Hepatocyte (in vitro differentiated cells): ENCODE results near the gene TIMM23. TPM values are rescaled to one million over a fixed set of nuclear protein-coding genes. Genes with fewer than 3 reads are reported as not detected.
A peak's percentile ranks its signal among the peaks of the same experiment; 100 is the strongest.

Experiments
- DNase-seq: peaks from one replicate; pipeline ENCODE4 v3.0.0-alpha.2; 2016; ENCODE audit warnings: low spot score
- H2AFZ ChIP-seq: fragments of 200-600 bp; sonication (generic); 2 replicates; pipeline ENCODE4 v1.6.0; 2016; ENCODE audit warnings: antibody characterized with exemption, mild to moderate bottlenecking
- H3K27ac ChIP-seq: fragments of 200-600 bp; sonication (generic); 2 replicates; pipeline ENCODE4 v1.5.1; 2016; ENCODE audit warnings: mild to moderate bottlenecking
- H3K27me3 ChIP-seq: fragments of 200-600 bp; sonication (generic); 2 replicates; pipeline ENCODE4 v1.6.1; 2016
- H3K36me3 ChIP-seq: fragments of 200-600 bp; sonication (generic); replicated peaks from 2 replicates; pipeline ENCODE4 v1.5.1; 2016; ENCODE audit warnings: low read depth; ENCODE audit not compliant: insufficient read depth
- H3K4me1 ChIP-seq: fragments of 200-600 bp; sonication (generic); 2 replicates; pipeline ENCODE4 v1.5.1; 2016; ENCODE audit warnings: mild to moderate bottlenecking, moderate library complexity; ENCODE audit not compliant: insufficient read depth
- H3K4me2 ChIP-seq: fragments of 200-600 bp; sonication (generic); 2 replicates; pipeline ENCODE4 v1.6.0; 2016
- H3K4me3 ChIP-seq: fragments of 200-600 bp; sonication (generic); 2 replicates; pipeline ENCODE4 v1.5.1; 2016; ENCODE audit warnings: mild to moderate bottlenecking
- H3K79me2 ChIP-seq: fragments of 200-600 bp; sonication (generic); 2 replicates; pipeline ENCODE4 v1.6.0; 2017; ENCODE audit warnings: mild to moderate bottlenecking
- H3K9me2 ChIP-seq: fragments of 200-600 bp; sonication (generic); replicated peaks from 2 replicates; pipeline ENCODE4 v1.6.0; 2017; ENCODE audit warnings: mild to moderate bottlenecking; ENCODE audit not compliant: insufficient read depth
- H3K9me3 ChIP-seq: fragments of 200-600 bp; sonication (generic); 2 replicates; pipeline ENCODE4 v1.5.1; 2016; ENCODE audit warnings: low read depth, mild to moderate bottlenecking
- H4K20me1 ChIP-seq: fragments of 200-600 bp; sonication (generic); 2 replicates; pipeline ENCODE4 v1.6.0; 2016; ENCODE audit warnings: mild to moderate bottlenecking; ENCODE audit not compliant: insufficient read depth, poor library complexity, severe bottlenecking
- CTCF ChIP-seq: fragments of 200-600 bp; sonication (generic); IDR thresholded peaks from 2 replicates; pipeline ENCODE4 v1.5.1; 2016; ENCODE audit warnings: antibody characterized with exemption, mild to moderate bottlenecking; ENCODE audit not compliant: poor library complexity
- EZH2 ChIP-seq: fragments of 200-600 bp; sonication (generic); IDR thresholded peaks from 2 replicates; pipeline ENCODE4 v1.6.1; 2016; ENCODE audit warnings: antibody characterized with exemption, mild to moderate bottlenecking, borderline replicate concordance
- EZH2phosphoT487 ChIP-seq: fragments of 200-600 bp; sonication (generic); IDR thresholded peaks from one replicate; pipeline ENCODE4 v1.6.1; 2018; ENCODE audit warnings: antibody characterized with exemption, mild to moderate bottlenecking, low read depth, moderate library complexity; ENCODE audit not compliant: unreplicated experiment, severe bottlenecking
- WGBS: methylation state at CpG from one replicate; pipeline ENCODE4 v1.1.6; 2016; ENCODE audit warnings: low lambda C conversion rate; ENCODE audit errors: missing lambda C conversion rate; 5-methylcytosine and 5-hydroxymethylcytosine counted together
- polyA plus RNA-seq: library from polyadenylated mRNA; unstranded; fragments of >200 nt; fragmentation: Nextera tagmentation; extraction: Ambion mirVana; gene quantifications from 2 replicates; pipeline ENCODE4 v1.2.1, GENCODE V29; 2016
- small RNA-seq: library from RNA; depleted of rRNA; stranded (forward); fragments of <200 nt; gene quantifications from one replicate; pipeline ENCODE3, GENCODE V24; 2014
- total RNA-seq: library from RNA; depleted of rRNA; stranded (reverse); fragments of >200 nt; gene quantifications from 2 replicates; pipeline ENCODE4 v1.2.3, GENCODE V29; 2014

TIMM23 gene
- total and polyA plus RNA-seq, 2 experiments from 2014 or later, result 80.7 to 122 TPM

GRCh38 chr10:46050941-46051623, 78.8 kb downstream of the TIMM23 start:
- Histone ChIP-seq H3K36me3 (no peaks in the 10 kb centered on the region), H3K4me2 (no peak overlapping the region), H3K4me3 (no peak overlapping the region), H4K20me1 (no peaks in the 10 kb centered on the region), H2AFZ (no peak overlapping the region), H3K9me3 (no peaks in the 10 kb centered on the region), H3K27me3 (no peaks in the 10 kb centered on the region), H3K79me2 (no peaks in the 10 kb centered on the region), H3K4me1 (peaks cover 5% of the 10 kb centered on the region), H3K9me2 (no peaks in the 10 kb centered on the region), H3K27ac (no peak overlapping the region)
- no peak for DNase-seq
- WGBS, result 70% methylated on average over 11 of the region's 11 CpGs
- TF ChIP-seq EZH2 (no peak), EZH2phosphoT487 (no peak)

DNA sequence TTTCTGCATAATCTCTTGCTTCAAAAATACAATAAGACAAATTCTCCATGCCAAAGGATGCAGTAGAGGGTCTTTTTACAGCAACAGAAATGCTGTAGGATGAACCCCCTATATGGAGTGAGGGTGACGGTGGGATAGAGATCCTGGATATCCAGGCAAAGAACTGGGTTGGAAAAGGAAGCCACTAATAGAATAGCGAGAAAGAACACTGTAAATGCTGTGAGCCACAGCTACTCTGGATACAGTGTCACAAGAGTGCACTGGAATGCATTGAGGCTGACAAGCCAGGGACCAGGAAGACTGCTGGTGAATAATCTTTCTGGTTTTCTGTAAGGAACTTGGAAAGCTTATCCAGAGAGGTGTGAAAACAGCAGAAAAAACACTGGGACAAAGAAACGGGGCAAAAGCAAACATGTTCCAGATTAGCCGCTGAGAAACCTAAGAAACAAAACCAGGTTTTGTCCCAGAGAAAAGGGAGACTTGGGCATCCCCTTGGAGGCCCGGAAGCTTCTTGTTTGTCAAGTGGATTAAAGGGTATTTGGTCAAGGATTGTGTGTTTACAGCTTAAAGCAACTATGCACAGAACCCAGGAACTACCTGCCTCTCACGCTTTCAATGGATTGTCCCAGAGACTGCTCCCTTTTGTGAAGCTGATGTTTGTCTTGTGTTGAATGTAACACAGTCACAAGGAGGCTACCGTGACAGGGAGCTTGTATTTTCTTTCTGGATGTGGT, 79.9 kb downstream of the TIMM23 start:
- WGBS, result 33% methylated on average over 6 of the region's 7 CpGs
- no peak overlapping the region for H2AFZ ChIP-seq
- H3K27me3 ChIP-seq, result no peaks in the 10 kb centered on the region

GRCh38 chr10:46052791-46053375, 80.6 kb downstream of the TIMM23 start:
- Histone ChIP-seq H3K9me2 (no peaks in the 10 kb centered on the region), H3K36me3 (no peaks in the 10 kb centered on the region), H3K79me2 (no peaks in the 10 kb centered on the region), H4K20me1 (no peaks in the 10 kb centered on the region), H2AFZ (no peak overlapping the region), H3K9me3 (peaks cover 5% of the 10 kb centered on the region), H3K4me2 (no peak overlapping the region), H3K4me1 (peaks cover 5% of the 10 kb centered on the region), H3K27ac (peak overlapping the region; percentile 44), H3K4me3 (no peak overlapping the region), H3K27me3 (no peaks in the 10 kb centered on the region)
- no peak for DNase-seq
- TF ChIP-seq EZH2, result no peak
- no peak for TF ChIP-seq CTCF
- no peak for TF ChIP-seq EZH2phosphoT487
- WGBS, result 89% methylated on average over 6 of the region's 6 CpGs

More for the DNA sequence above, 79.9 kb downstream of the TIMM23 start:
- Histone ChIP-seq H3K79me2 (no peaks in the 10 kb centered on the region), H3K4me2 (peak overlapping the region; percentile 26), H3K36me3 (no peaks in the 10 kb centered on the region), H3K4me3 (no peak overlapping the region), H3K27ac (peak overlapping the region; percentile 44), H3K9me2 (no peaks in the 10 kb centered on the region), H3K4me1 (peaks cover 5% of the 10 kb centered on the region), H4K20me1 (no peaks in the 10 kb centered on the region), H3K9me3 (peaks cover under 1% of the 10 kb centered on the region)
- no peak for TF ChIP-seq CTCF
- no peak for TF ChIP-seq EZH2
- no peak for TF ChIP-seq EZH2phosphoT487
- DNase-seq, result no peak

Small RNA genes lying within 50 kb of the gene (small RNA-seq; reads per million reads assigned to genes)
- not detected for gene SNORA74C-1

Other genes starting within 250 kb of the TIMM23 start
- gene WASHC2C, start 245.2 kb upstream of the TIMM23 start, total RNA-seq, result 37.1 and 38.4 TPM in 2 replicates
- 27.0 and 30.6 TPM in 2 replicates for gene WASHC2C, start 245.2 kb upstream of the TIMM23 start, polyA plus RNA-seq
- gene AGAP4, start 125.0 kb upstream of the TIMM23 start, total RNA-seq, result 5.6 TPM in 2 replicates
- gene AGAP4, start 125.0 kb upstream of the TIMM23 start, polyA plus RNA-seq, result 6.4 and 7.9 TPM in 2 replicates
- 171 and 174 TPM in 2 replicates for gene NCOA4, start 58.1 kb downstream of the TIMM23 start, total RNA-seq
- 66.9 and 81.8 TPM in 2 replicates for gene NCOA4, start 58.1 kb downstream of the TIMM23 start, polyA plus RNA-seq
- gene MSMB, start 73.8 kb downstream of the TIMM23 start, total RNA-seq, result 2.2 and 2.7 TPM in 2 replicates
- 10.0 and 11.0 TPM in 2 replicates for gene MSMB, start 73.8 kb downstream of the TIMM23 start, polyA plus RNA-seq